Measurements from ENCODE around the gene C3orf22.

Gene C3orf22

DNA sequence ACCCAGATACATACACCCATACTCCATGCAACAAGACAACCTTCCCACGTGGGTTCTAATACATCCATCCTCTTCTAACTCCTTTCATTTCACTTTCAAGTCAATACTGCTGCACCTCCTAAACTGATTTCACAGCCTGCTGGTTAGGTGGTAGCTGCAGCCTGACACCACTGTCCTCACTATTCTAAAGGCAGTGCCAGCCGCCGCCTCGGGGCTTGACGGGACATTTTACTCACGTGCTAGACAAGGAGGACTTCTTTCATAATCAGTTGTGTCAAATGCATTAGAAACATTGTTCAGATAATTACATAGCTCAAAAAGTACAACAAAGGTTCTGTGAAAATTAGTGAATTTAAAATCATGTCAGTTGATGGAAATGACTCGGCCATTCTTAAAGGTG lies 47.4 kb downstream of the C3orf22 start:
- DNase-seq = no peak

DNA sequence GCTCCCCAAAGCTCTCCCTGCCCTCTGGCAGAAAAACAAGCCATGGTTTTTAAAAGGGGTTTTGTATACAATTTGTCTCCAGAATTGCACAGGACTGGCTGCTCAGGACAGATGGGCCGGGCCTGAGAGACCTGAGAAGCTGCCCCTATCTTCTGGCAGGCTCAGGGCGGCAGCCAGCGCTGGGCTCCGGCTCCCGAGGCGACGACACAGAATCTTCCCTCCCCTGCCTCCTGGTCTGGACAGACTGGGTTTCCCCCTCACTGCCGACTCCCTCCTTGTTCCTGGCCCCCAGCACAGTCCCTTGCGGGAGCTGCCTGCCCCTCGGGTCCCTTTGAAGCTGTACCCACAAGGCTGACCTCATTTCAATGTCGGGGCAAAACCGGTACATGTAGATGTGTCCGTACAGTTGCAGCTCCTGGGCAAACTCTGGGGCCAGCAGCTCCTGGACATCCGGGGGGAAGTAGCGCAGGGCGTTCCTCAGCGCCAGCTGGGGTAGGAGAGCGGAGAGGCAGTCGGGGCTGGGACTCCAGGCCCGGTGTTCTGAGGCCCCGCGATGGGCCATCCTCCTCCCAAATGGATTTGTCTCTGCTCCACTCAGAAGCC lies 48.3 kb downstream of the C3orf22 start:
- no peak for DNase-seq

GRCh38 chr3:126509597-126510307 lies 49.0 kb downstream of the C3orf22 start:
- no peak for DNase-seq

DNA sequence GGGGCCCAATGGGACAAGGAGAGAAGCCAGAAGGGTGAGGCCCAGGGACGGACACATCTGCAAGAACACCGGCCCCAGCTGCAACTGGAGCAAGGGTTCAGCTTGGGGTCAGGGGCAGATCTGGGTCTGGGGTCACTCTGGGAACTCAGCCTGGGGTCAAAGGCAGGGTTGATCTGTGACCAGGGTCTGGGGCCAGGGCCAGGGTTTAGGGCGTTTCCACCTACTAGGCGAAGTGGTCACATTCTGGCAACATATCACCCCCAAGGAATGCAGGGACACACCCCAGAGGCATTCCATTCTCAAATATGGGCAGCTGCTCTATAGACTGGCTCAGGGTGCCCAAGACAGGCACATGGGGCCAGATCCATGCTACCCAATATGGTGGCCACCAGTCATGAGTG lies 50.2 kb downstream of the C3orf22 start:
- no peak for DNase-seq

DNA sequence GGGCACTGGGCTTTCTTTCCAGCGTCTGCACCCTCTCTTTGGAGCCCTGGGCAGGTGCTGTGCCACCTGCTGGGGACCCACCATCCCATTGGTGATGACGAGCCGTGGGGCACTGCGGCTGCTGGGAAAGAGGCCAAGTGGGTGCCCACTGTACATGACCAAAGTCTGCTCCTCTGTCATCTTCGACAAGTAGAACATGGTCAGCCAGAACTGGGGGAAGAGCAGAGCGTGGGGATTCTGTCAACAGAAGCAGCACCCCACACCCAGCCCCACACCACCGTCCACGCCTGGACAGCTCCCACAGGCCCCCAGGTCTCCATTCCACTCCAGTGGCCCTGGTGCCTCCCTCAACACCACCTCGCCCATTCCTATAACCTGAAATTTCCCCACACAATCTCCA lies 50.8 kb downstream of the C3orf22 start:
- DNase-seq = no peak

GRCh38 chr3:126503701-126504100 lies 55.0 kb downstream of the C3orf22 start:
- no peak for DNase-seq

GRCh38 chr3:126502656-126503055 lies 56.1 kb downstream of the C3orf22 start:
- DNase-seq = no peak

- DNase-seq = no peak
These were observed 57.0 kb downstream of the C3orf22 start for GRCh38 chr3:126501736-126502135.

DNA sequence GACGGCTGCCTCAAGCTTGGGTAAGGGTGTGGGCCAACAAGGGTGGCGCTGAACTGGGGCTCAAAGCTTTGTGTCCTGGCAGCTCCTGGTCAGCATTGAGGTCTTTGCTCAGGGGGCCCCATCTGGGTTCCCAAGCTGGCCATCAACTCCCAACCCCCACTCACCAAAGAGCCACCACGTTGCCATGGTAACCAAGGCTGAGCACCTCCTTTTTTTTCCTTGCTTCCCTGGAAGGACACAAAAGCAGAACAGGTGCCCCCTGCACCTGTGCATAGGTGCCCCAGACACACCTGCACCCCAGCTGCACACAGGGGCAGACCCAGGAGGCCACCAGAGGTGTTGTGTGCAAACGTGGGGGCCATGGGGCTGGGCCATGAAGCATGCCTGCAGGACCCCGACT lies 57.7 kb downstream of the C3orf22 start:
- no peak for DNase-seq

- no peak for DNase-seq
These were observed 58.7 kb downstream of the C3orf22 start for GRCh38 chr3:126500016-126500415.

Data from activated CD8-positive, alpha-beta memory T cell treated with anti-CD3 and anti-CD28 coated beads for 24 hours (primary cell).